ENCODE data around the gene GNAQ. TPM values are rescaled to one million over a fixed set of nuclear protein-coding genes. Genes with fewer than 3 reads are reported as not detected.

GNAQ gene
- total RNA-seq, 1 donor from 2014 or later = 46.7 TPM

GRCh38 chr9:77785341-77785740, 246.3 kb downstream of the GNAQ start:
- no peaks in the 10 kb centered on the region for H3K9me3 Mint-ChIP-seq
- H3K27ac Mint-ChIP-seq = no peak overlapping the region
- no peak overlapping the region for H3K4me3 Mint-ChIP-seq
- DNase-seq (ENCODE audit: extremely low spot score, unreplicated experiment) = no peak
- no peaks in the 10 kb centered on the region for H3K4me1 Mint-ChIP-seq (ENCODE audit: unreplicated experiment)
- H3K36me3 Mint-ChIP-seq = peaks cover 22% of the 10 kb centered on the region
- no peaks in the 10 kb centered on the region for H3K27me3 Mint-ChIP-seq
- TF ChIP-seq CTCF (conservative IDR thresholded peaks at IDR 0.05) = no peak

GRCh38 chr9:77783518-77783917, 248.1 kb downstream of the GNAQ start:
- H3K27me3 Mint-ChIP-seq = no peaks in the 10 kb centered on the region
- H3K9me3 Mint-ChIP-seq = peaks cover 6% of the 10 kb centered on the region
- H3K36me3 Mint-ChIP-seq = peaks cover 37% of the 10 kb centered on the region
- H3K27ac Mint-ChIP-seq = no peak overlapping the region
- no peaks in the 10 kb centered on the region for H3K4me1 Mint-ChIP-seq (ENCODE audit: unreplicated experiment)
- no peak for TF ChIP-seq CTCF (conservative IDR thresholded peaks at IDR 0.05)
- no peak for DNase-seq (ENCODE audit: extremely low spot score, unreplicated experiment)
- no peak overlapping the region for H3K4me3 Mint-ChIP-seq

- peaks cover 43% of the 10 kb centered on the region for H3K36me3 Mint-ChIP-seq
- H3K9me3 Mint-ChIP-seq = peaks cover 11% of the 10 kb centered on the region
- H3K27me3 Mint-ChIP-seq = no peaks in the 10 kb centered on the region
- no peak for DNase-seq (ENCODE audit: extremely low spot score, unreplicated experiment)
- no peak overlapping the region for H3K4me3 Mint-ChIP-seq
- H3K27ac Mint-ChIP-seq = no peak overlapping the region
- H3K4me1 Mint-ChIP-seq (ENCODE audit: unreplicated experiment) = no peaks in the 10 kb centered on the region
- no peak for TF ChIP-seq CTCF (conservative IDR thresholded peaks at IDR 0.05)
These were observed 252.6 kb downstream of the GNAQ start for GRCh38 chr9:77779010-77779409.

- Mint-ChIP-seq H3K27me3 (no peaks in the 10 kb centered on the region), H3K36me3 (peaks cover 34% of the 10 kb centered on the region), H3K9me3 (peaks cover 4% of the 10 kb centered on the region)
These were observed 258.2 kb downstream of the GNAQ start for GRCh38 chr9:77773381-77773780.

GRCh38 chr9:77772646-77773045, 259.0 kb downstream of the GNAQ start:
- no peaks in the 10 kb centered on the region for H3K4me1 Mint-ChIP-seq (ENCODE audit: unreplicated experiment)
- TF ChIP-seq CTCF (conservative IDR thresholded peaks at IDR 0.05) = no peak
- H3K27me3 Mint-ChIP-seq = no peaks in the 10 kb centered on the region
- no peak for DNase-seq (ENCODE audit: extremely low spot score, unreplicated experiment)
- peaks cover 28% of the 10 kb centered on the region for H3K36me3 Mint-ChIP-seq
- no peak overlapping the region for H3K4me3 Mint-ChIP-seq
- no peak overlapping the region for H3K27ac Mint-ChIP-seq
- no peaks in the 10 kb centered on the region for H3K9me3 Mint-ChIP-seq

More at GRCh38 chr9:77773381-77773780, 258.2 kb downstream of the GNAQ start:
- DNase-seq (ENCODE audit: extremely low spot score, unreplicated experiment) = no peak
- Mint-ChIP-seq H3K4me1 (ENCODE audit: unreplicated experiment) (no peaks in the 10 kb centered on the region), H3K27ac (no peak overlapping the region), H3K4me3 (no peak overlapping the region)
- TF ChIP-seq CTCF (conservative IDR thresholded peaks at IDR 0.05) = no peak

- H3K4me3 Mint-ChIP-seq = no peak overlapping the region
- H3K9me3 Mint-ChIP-seq = no peaks in the 10 kb centered on the region
- H3K27ac Mint-ChIP-seq = no peak overlapping the region
- DNase-seq (ENCODE audit: extremely low spot score, unreplicated experiment) = no peak
- H3K27me3 Mint-ChIP-seq = no peaks in the 10 kb centered on the region
- peaks cover 19% of the 10 kb centered on the region for H3K36me3 Mint-ChIP-seq
- TF ChIP-seq CTCF (conservative IDR thresholded peaks at IDR 0.05) = no peak
- no peaks in the 10 kb centered on the region for H3K4me1 Mint-ChIP-seq (ENCODE audit: unreplicated experiment)
These were observed 260.4 kb downstream of the GNAQ start for GRCh38 chr9:77771171-77771570.

Measured in type B pancreatic cell (in vitro differentiated cells).